Smooth muscle cell of the umbilical artery (primary cell): ENCODE measurements around the gene STT3B. TPM values are rescaled to one million over a fixed set of nuclear protein-coding genes. Genes with fewer than 3 reads are reported as not detected.

Source experiments
- total RNA-seq: library from RNA; depleted of rRNA; stranded (reverse); fragments of >200 nt; gene quantifications from 2 replicates; pipeline ENCODE4 v1.2.3, GENCODE V29; 2014

STT3B gene
- total RNA-seq, result 347 and 362 TPM in 2 replicates

GRCh38 chr3:31532587-31533168 lies at the start of gene STT3B:
Gene STT3B (plus strand): TSS chr3:31532925. CDS start chr3:31532999, 74 bp downstream.

